SH-SY5Y (cell line): ENCODE measurements around the gene ELMO1.

Experiments used
- GATA2 ChIP-seq: IDR thresholded peaks from 2 replicates; pipeline ENCODE4 v1.6.1; 2011; ENCODE audit warnings: mild to moderate bottlenecking, low read depth, low read length
- GATA3 ChIP-seq: IDR thresholded peaks from 2 replicates; pipeline ENCODE4 v1.6.1; 2011; ENCODE audit warnings: low read depth, mild to moderate bottlenecking, low read length, moderate library complexity

Gene ELMO1

GRCh38 chr7:37150856-37151255 is 297.8 kb downstream of the ELMO1 start:
- TF ChIP-seq GATA2, result no peak
- no peak for TF ChIP-seq GATA3

GRCh38 chr7:37150180-37150579 is 298.5 kb downstream of the ELMO1 start:
- TF ChIP-seq GATA3 (no peak), GATA2 (no peak)

DNA sequence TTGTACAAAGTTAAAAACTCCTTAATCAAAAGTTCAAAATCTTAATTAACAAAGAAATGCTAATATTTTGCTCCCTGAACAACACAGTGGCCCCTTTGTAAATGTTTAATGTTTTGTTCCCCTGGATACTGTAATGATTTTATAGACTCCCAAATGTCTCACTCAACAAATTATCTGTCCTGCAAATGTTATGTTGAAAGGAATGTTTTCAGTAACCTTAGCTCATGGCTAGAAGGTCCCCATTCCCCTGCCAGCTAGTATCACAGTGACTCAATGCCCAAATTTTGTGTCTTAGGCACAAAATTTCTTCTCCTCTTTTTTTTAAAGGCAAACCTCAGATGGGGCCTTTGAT is 298.9 kb downstream of the ELMO1 start:
- TF ChIP-seq GATA2 (no peak), GATA3 (no peak)

- no peak for TF ChIP-seq GATA3
- no peak for TF ChIP-seq GATA2
Measured at GRCh38 chr7:37149051-37149772, 299.5 kb downstream of the ELMO1 start.

GRCh38 chr7:37145682-37146081 is 303.0 kb downstream of the ELMO1 start:
- TF ChIP-seq GATA3, result no peak

GRCh38 chr7:37144423-37144822 is 304.2 kb downstream of the ELMO1 start:
- TF ChIP-seq GATA3, result no peak
- TF ChIP-seq GATA2, result no peak

- TF ChIP-seq GATA2 (no peak), GATA3 (no peak)
Measured at GRCh38 chr7:37142958-37143357, 305.7 kb downstream of the ELMO1 start.

DNA sequence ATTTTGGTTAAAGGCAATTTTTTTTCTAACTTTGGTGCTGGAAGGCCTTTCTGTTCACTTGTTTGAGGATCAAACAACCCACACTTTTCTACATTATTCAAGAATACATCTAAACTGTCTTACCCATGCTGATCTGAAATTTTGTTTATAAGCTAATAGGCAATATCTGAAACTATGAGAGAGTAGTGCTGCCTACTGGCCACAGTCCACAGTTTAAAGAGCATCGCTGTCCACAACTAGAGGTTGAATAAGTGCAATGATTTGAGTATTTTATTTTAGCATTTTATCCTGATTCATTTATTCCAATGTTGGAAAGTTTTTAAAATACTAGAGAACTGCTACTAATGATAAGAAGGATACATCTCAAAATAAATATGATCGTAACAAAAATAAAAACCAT is 306.9 kb downstream of the ELMO1 start:
- no peak for TF ChIP-seq GATA3
- TF ChIP-seq GATA2, result no peak

DNA sequence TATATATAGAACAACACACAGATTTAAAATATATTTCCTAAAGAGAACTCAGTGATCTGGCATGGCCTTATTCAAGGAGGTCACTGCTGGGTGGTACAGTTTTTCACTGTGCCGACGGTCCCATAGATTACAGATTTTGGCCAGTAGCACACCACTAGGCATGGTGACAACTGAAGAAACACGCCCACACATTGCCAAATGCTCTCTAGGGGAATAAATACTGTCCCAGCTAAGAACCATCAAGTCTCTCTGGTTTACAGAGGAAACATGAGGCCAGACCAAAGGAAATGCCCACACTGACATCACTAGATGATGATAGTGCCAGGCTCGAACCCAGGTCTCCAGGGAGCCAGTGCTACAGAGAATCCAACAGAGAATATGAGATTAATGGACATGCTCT is 316.8 kb downstream of the ELMO1 start:
- TF ChIP-seq GATA2, result no peak
- no peak for TF ChIP-seq GATA3

DNA sequence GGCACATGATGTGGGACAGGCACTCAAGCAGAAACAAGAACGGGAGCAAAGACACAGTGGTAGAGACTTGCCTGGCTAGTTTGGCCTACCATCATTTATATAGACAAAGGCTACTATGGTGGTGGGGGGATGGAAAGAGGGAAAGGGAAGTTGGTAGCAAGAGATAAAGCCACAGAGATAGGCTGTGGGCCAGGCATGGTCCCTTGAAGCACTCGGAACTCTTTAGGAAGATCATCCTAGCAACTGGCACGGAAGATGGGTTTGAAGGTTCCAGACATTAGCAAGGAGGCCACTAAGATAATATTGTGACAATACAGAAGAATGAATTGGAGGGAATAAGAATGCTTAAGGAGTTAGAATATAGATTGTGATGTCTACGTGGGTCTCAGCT is 319.6 kb downstream of the ELMO1 start:
- TF ChIP-seq GATA3 (no peak), GATA2 (no peak)

DNA sequence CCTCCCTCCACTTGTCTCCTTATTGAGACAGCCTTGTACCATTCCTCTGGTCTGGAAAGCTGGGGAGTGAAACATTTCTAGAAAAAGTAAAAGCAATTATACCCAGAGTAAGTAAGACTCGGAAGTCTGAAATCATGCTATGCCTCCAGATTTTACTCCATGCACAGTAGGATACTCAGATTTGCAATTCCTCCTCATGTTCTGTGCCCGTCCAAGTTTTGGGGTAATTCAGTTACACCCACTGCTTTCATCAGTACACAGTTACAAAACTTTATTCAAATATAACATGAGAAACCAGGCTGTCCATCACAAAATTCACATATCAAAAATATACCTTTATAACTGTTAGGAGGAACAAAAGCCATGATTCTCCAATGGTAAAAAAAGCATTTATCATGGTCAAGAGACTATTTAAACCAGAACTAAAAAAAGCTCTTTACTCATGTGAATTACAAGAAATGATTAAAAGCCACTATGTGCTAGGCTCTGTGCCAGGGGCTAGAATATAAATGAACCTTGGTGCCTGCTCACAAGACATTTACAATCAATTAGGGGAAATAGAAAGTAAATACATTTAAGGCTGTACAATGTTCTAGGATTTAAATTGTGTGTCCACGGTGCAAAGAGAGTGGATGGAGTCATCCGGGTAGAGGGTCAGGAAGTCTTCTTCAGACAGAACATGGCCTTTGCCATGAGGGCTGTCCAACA is 320.2 kb downstream of the ELMO1 start:
- TF ChIP-seq GATA3 (no peak), GATA2 (no peak)

- TF ChIP-seq GATA3, result no peak
- TF ChIP-seq GATA2, result no peak
Measured at GRCh38 chr7:37119296-37119860, 329.3 kb downstream of the ELMO1 start.

DNA sequence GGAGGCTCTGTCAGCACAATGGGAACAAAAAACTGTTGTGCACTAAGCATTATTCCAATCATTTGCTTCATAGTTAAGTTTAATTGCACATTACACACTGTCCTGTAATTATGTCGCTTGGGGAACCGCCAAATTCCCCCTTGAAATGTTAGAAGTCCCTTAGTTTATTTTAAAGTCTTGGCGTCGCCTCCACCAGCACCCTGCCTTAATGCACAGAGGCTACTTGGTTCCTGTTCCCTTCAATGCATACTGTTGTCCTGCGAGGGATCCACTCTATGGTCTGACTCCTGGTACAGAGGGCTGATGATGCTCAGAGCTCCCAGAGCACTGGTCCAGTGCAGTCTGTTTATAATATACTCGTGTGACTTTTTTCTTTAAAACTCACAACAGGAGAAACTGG is 330.7 kb downstream of the ELMO1 start:
- TF ChIP-seq GATA3, result no peak
- TF ChIP-seq GATA2, result no peak

DNA sequence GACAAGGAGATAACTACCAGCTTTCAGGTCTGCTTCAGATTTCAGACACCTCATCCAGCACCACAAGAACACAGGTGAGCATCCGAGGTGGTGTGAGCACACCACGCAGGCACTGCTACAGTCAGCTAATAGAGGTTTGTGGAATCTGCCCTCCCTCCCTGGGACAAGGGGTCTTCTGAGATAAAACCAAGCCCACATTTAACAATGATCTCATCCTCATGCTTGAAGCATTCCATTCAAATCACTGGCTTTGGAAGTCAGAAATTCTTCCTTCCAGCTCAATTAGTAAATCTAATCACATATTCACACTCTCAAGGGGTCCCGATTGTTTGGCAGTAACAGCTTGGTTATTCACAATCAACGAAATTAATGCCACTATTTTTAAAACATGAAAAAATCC is 331.4 kb downstream of the ELMO1 start:
- TF ChIP-seq GATA2 (no peak), GATA3 (no peak)

DNA sequence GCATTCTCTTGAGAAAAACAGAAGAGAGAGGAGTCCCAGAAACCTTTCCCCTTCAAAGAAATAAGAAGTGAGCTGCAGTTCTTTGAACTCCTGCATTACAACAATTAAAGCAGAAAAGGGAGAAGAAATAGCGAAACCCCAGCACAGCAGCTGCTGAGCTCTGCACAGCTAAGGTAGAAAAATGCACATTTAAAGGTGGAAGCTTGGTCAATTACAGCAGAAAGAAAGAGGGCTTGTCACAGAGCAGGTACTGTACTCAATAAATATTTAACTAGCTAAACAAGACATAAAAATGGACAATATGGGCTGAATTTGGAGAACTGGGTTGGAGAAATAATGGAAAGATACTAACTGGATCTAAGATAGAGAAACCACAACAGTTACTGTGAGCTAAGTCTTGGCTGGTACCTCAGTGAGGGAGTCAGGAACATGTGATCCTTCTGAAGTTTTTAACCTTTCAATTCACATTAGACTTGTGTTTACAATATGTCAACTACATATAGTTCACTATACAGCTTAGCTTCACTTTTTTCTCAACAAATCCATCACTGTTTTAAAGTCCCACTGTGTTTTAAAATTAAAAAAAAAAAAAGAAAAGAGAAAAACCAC is 332.5 kb downstream of the ELMO1 start:
- TF ChIP-seq GATA3 (no peak), GATA2 (no peak)
